Renal pelvis (tissue), 4 donors: Measurements from ENCODE around the gene EPS8L1. TPM values are rescaled to one million over a fixed set of nuclear protein-coding genes. Genes with fewer than 3 reads are reported as not detected.
"Not testable (repeated sequence)": the region's sequence is repeated elsewhere in the genome, so short reads cannot be mapped to it uniquely, and the experiment has no call there.

Source experiments
- DNase-seq: peaks from one replicate; pipeline ENCODE4 v3.0.0-alpha.2; 2013
- polyA plus RNA-seq, 3 donors: library from polyadenylated mRNA; unstranded; fragments of 120-200 nt; gene quantifications; one replicate each; pipeline ENCODE4 v1.2.1, GENCODE V29; 2013; ENCODE audit not compliant: insufficient read length in 3 of 3

EPS8L1 gene
- polyA plus RNA-seq, 3 donors = 56.1 to 91.8 (median 73.3) TPM

- DNase-seq = no peak
These were observed 15.6 kb downstream of the EPS8L1 start for GRCh38 chr19:55091126-55091910.

- DNase-seq = no peak
These were observed 16.3 kb downstream of the EPS8L1 start for GRCh38 chr19:55091955-55092354.

DNA sequence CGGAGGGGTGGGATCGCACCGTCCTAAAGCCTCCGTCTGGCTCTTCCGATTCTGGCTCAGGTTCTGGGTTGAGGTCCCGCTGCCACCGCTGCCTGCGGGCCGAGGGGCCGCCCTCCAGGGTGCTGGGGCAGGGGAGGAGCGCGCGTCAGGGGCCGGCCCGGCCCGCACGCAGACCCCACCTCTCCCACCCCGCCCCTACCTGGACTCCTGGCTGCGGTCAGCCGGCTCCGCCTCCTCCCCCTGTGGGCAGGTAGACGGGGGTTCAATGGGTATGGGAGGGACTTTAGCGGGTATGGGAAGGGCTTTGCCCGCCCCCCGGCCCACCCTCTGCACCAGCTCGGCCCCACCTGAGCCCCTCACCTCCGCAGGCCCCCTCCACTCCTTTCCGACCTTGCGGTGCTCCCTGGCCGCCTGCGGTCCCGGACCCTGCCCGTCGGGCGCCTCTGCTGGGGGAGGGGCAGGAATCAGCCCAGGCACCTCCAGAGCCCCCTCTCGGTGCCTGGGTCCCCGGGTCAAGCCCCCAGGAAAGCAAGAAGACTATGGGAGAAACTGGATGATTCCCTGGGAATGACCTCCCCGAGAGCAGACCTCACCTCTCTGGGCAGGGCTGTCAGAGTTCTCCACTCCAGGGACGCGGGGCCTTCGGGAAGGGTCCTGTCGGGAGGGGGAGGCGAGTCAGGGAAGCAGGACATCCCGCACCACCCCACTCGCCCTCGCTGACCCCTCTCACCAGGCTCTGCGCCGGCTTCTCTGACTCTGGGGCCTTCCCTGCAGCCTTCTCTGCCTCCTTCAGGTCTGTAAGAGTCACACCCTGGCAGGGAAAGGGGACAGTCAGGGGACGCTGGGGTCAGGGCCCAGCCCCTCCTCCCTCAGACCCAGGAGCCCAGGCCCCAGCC, 17.0 kb downstream of the EPS8L1 start:
- DNase-seq = no peak

- no peak for DNase-seq
These were observed 19.0 kb downstream of the EPS8L1 start for GRCh38 chr19:55094456-55095259.

- no peak for DNase-seq
These were observed 19.8 kb downstream of the EPS8L1 start for GRCh38 chr19:55095260-55096060.

DNA sequence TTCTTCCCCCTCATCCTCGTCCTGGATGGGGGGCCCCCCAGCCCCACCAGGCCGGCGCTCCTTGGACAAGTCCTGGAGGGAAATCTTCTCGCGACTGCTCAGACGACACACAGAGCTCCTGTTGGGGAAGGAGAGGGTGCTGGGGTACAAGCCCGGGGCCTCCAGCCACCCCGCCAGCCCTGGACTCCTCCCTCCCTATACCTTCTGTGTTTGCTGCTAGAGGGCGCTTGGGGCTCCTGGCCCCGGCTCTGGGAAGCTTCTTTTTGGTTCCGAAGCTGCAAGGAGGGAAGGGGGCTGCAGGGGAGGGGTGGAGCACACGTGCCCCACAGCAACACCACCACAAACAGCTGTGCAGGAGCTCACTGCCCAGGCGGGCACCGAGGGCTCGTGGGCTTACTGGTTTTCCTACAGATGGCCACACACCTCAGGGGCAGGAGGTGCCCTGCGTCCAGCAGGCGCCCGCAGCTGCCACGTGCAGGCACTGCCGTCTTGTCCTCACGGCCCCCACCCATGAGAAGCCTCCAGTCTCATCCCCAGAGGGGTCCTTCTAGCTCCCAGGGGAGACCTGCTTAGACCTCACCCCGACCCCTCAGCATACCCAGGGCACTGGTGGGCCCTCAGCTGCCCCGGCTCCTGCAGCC, 20.5 kb downstream of the EPS8L1 start:
- no peak for DNase-seq

DNA sequence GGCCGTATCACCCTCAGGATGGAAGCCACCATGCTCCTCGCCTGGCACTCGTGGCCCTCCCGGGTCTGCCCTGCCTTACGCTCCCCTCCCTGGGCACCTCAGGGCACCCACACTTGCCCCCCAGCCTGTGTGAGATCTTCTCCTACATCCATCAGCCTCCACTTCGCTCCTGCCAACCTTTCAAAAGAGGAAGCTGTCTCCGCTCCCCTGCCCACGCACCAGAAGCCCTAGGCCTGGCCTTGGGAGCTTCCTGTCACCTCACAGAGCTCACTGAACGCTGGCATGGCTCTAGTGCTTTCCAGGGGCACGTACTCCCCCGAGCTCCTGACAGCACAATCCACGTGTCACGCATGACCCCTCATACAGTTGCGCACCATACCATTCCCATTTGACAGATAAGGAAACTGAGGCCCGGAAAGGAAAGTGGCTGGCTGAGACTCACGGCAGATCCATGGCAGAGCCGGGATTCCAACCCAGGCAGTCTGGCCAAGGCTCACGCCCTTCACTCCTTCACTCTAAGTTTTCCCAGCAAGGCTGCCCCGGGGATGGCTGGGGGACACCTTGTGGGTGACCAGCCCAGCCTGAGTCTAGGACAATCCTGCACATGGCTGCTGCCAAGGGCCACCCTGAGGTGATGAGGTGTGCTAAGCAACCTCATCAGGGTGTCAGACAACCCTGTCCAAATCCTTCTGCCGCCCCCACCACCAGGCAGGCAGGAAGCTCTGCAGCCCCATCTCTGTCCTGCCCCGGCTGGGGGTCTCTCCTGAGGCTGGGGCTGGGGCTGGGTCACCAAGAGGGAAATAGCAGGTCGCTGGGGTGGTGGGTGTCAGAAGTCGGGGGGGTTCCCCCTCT, 22.4 kb downstream of the EPS8L1 start:
- no peak for DNase-seq

- DNase-seq = no peak
These were observed 23.3 kb downstream of the EPS8L1 start for GRCh38 chr19:55098716-55099556.

DNA sequence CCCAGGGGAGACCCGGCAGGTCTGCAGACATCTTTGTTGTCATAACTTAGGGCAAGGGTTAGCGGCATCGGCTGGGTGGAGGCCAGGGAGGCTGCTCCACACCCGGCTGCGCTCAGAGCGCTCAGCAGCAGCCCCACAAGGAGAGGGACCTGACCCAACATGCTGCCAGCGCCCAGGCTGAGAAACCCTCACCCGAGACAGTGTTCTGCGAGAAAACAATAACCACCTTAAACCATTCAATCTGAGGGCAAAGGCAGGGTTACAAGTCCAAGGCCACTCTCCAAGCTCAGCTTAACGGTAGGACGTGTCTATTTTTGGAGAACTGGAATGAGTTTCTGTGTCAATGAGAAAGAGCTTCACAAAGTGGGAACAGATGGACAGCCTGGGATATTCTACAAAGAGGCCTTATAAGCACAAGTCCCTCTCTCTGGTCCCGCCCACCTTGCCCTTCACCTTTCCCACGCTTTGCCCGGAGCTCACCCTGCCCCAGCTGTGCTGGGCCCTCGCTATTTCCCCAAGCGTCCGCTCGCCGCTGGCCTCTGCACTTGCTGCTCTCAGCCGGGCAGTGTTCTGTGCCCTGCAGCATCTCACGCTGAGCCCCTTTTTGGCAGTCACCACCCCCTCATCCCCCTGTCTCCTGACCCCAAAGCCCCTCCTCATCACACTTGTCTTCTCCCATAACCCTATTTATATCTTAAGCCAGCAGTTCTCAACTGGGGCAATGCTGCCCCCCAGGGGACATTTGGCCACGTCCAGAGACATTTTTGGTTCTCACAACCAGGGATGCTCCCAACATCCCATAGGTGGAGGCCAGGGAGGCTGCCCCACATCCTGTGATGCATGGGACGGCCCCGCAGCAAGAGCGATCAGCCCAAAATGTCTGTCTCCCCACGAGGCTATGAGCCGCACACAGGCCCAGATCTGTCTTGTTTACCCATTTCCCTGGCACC, 24.2 kb downstream of the EPS8L1 start:
- DNase-seq = no peak

- DNase-seq = no peak
These were observed 25.6 kb downstream of the EPS8L1 start for GRCh38 chr19:55101261-55101660.

DNA sequence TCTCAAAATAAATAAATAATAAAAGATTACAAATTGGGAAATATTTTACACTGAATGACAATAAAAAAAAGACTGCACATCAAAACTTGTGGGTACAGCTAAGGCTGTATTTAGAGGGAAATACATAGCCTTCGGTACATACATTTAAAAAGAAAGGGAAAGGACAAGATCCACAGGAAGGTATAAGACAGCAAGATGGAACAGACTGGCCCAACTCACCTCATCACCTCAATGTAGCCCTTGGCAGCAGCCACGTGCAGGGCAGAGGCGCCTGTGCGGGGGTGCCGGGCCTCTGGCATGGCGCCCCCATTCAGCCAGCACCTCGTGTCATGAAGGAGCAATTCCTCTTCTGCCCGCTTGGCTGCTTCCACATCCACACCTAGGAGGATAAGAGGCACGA, 27.5 kb downstream of the EPS8L1 start:
- no peak for DNase-seq

- no peak for DNase-seq
These were observed 29.6 kb downstream of the EPS8L1 start for GRCh38 chr19:55105237-55105636.

DNA sequence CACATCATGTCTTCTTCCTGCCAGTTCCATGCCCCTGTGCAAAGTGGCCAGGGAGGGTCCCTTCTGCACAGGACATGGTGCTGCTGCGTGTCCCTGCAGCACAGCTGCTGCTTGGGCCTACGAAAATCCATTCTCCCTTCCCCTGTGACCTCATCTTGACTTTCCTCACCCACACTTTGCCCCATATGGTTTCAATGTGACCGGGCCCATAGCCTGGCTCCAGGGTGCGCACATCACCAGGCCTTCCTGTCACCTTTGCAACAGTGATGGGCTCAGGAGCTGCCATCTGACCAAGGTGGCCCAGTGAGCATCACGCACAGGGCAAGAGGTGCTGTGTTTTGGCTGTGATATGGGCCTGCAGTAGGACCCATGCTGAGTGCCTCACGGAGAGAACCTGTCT, 30.9 kb downstream of the EPS8L1 start:
- no peak for DNase-seq

DNA sequence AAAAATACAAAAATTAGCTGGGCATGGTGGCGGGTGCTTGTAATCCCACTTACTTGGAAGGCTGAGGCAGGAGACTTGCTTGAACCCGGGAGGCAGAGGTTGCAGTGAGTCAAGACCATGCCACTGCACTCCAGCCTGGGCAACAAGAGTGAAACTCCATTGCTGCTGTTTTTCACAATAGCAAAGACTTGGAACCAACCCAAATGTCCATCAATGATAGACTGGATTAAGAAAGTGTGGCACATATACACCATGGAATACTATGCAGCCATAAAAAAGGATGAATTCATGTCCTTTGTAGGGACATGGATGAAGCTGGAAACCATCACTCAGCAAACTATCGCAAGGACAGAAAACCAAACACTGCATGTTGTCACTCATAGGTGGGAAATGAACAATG, 31.6 kb downstream of the EPS8L1 start:
- DNase-seq = not testable (repeated sequence)

DNA sequence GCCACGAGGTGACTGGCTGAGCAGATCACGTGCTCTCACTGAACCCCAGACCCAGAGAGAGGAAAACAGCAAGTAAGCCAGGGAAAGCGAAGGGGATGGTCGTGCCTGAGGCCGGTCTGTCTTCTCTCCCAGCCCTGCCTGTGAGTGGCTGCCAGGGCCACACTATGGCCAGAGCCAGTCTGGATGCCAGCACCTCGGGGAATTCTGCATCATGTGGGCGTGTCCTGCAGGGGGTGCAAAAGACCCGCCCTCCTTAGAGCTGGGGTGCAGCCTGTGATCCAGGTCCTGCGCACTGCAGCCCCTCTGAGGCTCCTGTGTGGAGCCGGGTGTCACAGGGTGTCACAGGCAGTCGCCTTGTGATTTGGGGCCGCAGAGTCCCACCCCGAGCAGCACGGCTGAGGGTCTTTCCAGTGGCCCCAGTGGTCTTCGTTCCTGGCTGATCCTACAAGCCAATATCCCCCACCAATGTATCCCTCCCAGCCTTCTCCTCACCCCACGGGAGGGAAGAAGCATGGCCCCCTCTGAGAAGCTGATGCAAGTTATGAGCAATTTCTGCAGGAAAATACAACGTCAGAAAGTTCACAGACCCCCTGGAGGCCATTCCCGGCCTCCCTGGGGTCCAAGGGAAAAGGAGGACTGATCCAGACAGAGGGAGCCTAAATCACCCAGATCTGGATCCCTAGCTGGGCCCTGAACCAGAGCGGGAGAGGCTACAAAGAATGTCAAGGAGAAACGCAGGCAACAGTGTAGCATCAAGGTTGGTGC, 34.0 kb downstream of the EPS8L1 start:
- DNase-seq = no peak

- no peak for DNase-seq
These were observed 35.7 kb downstream of the EPS8L1 start for GRCh38 chr19:55111238-55111831.
